ENCODE data around the gene TMIGD3. TPM values are rescaled to one million over a fixed set of nuclear protein-coding genes. Genes with fewer than 3 reads are reported as not detected.
A peak's percentile ranks its signal among the peaks of the same experiment; 100 is the strongest.

The TMIGD3 gene
- total RNA-seq, 2 experiments from 2014 or later, result 0.24 TPM; not detected in 1

DNA sequence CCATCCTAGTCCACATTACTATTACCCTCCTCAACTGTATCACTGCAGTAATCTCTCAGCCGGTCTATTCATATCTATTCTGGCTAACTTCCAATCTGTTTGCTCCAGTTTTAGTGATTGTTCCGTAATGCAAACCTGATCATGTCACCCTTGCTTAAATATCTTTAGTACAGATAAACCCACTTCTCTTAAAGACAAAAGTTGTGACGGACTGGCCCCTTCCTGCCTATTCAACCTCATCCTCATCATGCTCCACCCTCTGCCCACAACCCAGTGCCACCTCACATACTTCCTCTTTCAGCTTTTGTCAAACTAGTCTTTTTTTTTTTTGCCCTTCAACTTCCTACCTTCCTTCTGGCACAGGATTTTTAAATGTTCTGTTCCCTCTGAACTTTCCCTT lies 32.4 kb downstream of the TMIGD3 start:
- H3K9me3 Mint-ChIP-seq, result no peaks in the 10 kb centered on the region
- H3K4me1 Mint-ChIP-seq (ENCODE audit: low read depth), result peaks cover 31% of the 10 kb centered on the region
- H3K27me3 Mint-ChIP-seq, result no peaks in the 10 kb centered on the region
- H3K27ac Mint-ChIP-seq, result no peak overlapping the region
- peaks cover 7% of the 10 kb centered on the region for H3K36me3 Mint-ChIP-seq
- ChIA-PET POLR2A (no interaction called here), CTCF (interaction anchor here (1.1 to 2.6 kb wide), 3 partner anchors 37 to 284 kb away, joined by 5 to 10 read pairs (median 5); no protein-coding TSS in a partner anchor)
- intact Hi-C loops (cut with micrococcal nuclease), result loop anchor here (1.0 to 10.0 kb wide), 4 partner anchors 16 to 596 kb away; partner anchors contain the start of genes ATP5PB, CD53 and WDR77
- no peak overlapping the region for H3K4me3 Mint-ChIP-seq
- DNase-seq, result peak; percentile 85

DNA sequence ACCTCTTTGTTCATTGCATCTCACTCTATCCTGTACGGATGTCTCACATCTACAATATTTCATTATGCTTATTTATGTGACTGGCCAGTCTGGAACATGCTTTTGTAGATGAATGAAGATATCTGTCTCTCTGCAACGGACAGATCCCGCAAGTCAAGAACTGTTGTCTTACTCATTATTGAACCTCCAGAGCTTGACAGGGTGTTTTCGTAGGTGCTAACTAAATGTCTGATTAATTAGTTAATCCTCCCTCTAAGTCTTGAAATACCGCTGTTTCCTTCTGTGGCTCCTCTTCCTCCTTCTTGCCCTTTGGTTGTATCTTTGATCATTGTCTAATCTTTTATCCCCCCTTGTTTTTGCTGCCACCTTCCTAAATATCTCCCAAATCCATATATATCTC lies 32.8 kb downstream of the TMIGD3 start:
- CTCF ChIA-PET, result interaction anchor here (1.6 to 2.6 kb wide), 2 partner anchors 37 to 284 kb away, joined by 5 to 10 read pairs; no protein-coding TSS in a partner anchor
- Mint-ChIP-seq H3K27ac (no peak overlapping the region), H3K36me3 (peaks cover 7% of the 10 kb centered on the region), H3K4me1 (ENCODE audit: low read depth) (peaks cover 27% of the 10 kb centered on the region), H3K27me3 (no peaks in the 10 kb centered on the region), H3K4me3 (no peak overlapping the region), H3K9me3 (no peaks in the 10 kb centered on the region)
- DNase-seq, result no peak
- intact Hi-C loops (cut with micrococcal nuclease), result loop anchor here (10.0 kb wide), 1 partner anchor 596 kb away; the partner anchor contains the start of gene CD53
- POLR2A ChIA-PET, result no interaction called here

DNA sequence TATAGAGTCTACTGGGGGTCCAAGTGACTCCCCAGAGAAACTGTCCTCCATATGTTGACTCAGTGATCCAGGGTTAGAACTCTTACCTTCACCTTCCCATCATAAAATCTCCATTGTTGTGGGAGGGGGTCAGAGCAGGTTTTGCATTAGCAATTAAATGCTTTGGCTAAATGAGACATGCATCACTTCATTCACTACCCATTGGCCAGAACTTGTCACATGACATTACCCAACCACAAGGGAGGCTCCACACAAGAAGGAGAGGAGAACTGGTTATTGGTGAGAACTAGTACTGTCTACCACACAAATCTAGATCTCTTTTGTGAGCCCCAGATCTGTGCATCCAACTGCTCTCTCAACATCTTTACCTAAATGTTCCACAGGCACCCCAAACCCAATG lies 33.9 kb downstream of the TMIGD3 start:
- DNase-seq, result no peak
- intact Hi-C loops (cut with micrococcal nuclease), result no loop called here
- no peaks in the 10 kb centered on the region for H3K27me3 Mint-ChIP-seq
- H3K36me3 Mint-ChIP-seq, result peaks cover 7% of the 10 kb centered on the region
- no peak overlapping the region for H3K27ac Mint-ChIP-seq
- peaks cover 17% of the 10 kb centered on the region for H3K4me1 Mint-ChIP-seq (ENCODE audit: low read depth)
- POLR2A ChIA-PET, result no interaction called here
- CTCF ChIA-PET, result interaction anchor here (0.9 to 2.1 kb wide), 2 partner anchors 16 to 274 kb away, joined by 3 to 5 read pairs; no protein-coding TSS in a partner anchor
- no peaks in the 10 kb centered on the region for H3K9me3 Mint-ChIP-seq
- no peak overlapping the region for H3K4me3 Mint-ChIP-seq

DNA sequence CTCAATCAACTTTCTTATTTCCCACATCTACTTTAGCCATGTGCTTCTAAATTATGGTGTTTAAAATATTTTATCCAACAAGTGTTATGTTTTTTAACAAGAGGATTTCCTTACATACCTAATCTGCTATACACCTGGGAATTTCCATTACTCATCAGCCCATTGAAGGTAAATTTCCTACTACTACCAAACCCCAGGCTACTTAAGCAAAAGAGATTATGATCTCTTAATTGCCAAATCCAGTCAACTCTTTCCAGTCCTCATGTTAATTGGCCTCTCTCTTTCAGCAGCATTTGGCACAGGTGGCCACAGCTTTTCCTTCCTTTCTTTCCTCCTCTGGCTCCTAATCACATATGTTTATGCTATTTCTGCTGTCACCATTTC lies 34.7 kb downstream of the TMIGD3 start:
- intact Hi-C loops (cut with micrococcal nuclease), result no loop called here
- Mint-ChIP-seq H3K4me1 (ENCODE audit: low read depth) (peaks cover 14% of the 10 kb centered on the region), H3K4me3 (no peak overlapping the region), H3K36me3 (peaks cover 9% of the 10 kb centered on the region), H3K9me3 (no peaks in the 10 kb centered on the region), H3K27me3 (no peaks in the 10 kb centered on the region), H3K27ac (no peak overlapping the region)
- ChIA-PET POLR2A (interaction anchor here (0.6 kb wide), 1 partner anchor 45 kb away, joined by 3 read pairs; no protein-coding TSS in a partner anchor), CTCF (interaction anchor here (0.9 to 2.1 kb wide), 3 partner anchors 16 to 275 kb away, joined by 3 to 5 read pairs (median 5); no protein-coding TSS in a partner anchor)
- no peak for DNase-seq

DNA sequence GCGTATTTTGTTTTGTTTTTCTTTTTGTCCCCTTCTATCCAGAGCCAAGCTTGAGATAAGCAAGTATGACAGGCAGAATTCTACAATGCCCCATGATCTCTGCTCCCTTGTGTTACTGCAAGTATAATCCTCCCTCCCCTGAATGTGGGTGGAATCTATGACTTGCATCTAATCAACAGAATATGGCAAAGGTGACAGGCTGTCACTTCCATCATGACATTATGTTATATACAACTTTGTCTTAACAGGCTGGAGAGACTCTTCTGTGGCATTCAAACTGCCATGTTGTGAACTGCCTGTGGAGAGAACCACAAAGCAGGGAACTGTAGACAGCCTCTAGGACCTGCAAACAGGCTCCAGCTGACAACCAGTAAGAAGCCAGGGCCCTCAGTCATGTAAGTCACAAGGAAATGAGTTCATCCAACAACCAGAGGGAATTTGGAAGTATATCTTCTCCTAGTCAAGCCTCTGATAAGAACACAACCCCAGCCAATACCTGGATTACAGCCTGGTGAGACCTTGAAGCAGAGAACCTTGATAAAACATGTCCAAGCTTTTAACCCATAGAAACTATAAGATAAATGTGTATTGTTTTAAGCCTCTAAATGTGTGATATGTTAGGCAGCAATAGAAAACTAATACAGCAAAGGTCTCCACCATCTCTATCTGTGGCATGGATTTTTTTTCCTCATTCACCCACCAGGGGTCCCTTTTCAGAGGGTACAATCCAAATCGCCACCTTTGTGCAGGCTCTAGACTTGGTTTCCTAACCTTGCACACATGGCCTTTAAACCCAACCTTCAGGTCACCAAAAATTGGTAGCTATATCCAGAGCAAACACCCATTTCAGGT lies 35.3 kb downstream of the TMIGD3 start:
- no peak for DNase-seq
- ChIA-PET CTCF (interaction anchor here (1.2 to 2.1 kb wide), 2 partner anchors 15 to 39 kb away, joined by 5 read pairs; no protein-coding TSS in a partner anchor), POLR2A (interaction anchor here (0.6 kb wide), 1 partner anchor 46 kb away, joined by 3 read pairs; no protein-coding TSS in a partner anchor)
- H3K27me3 Mint-ChIP-seq, result no peaks in the 10 kb centered on the region
- H3K4me1 Mint-ChIP-seq (ENCODE audit: low read depth), result peaks cover 15% of the 10 kb centered on the region
- H3K9me3 Mint-ChIP-seq, result no peaks in the 10 kb centered on the region
- peaks cover 13% of the 10 kb centered on the region for H3K36me3 Mint-ChIP-seq
- H3K27ac Mint-ChIP-seq, result no peak overlapping the region
- no peak overlapping the region for H3K4me3 Mint-ChIP-seq
- intact Hi-C loops (cut with micrococcal nuclease), result no loop called here

DNA sequence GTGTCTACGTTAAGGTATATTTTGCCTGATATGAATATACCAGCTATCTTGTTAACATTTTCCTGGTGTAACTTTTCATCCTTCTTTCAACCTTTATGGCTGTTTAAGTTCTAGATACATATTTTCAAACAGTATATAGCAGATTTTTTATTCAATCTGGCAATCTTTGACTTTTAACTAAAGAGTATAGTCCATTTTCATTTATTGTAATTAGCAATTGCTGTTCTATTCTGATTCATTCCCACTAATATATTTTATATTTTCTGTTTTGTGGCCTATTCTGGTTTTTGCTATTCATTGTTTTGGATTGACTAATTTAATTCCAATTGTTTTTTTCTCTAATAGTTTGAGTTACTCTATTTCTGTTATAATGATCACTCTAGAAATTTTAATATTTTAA lies 37.0 kb downstream of the TMIGD3 start:
- H3K9me3 Mint-ChIP-seq, result no peaks in the 10 kb centered on the region
- POLR2A ChIA-PET, result no interaction called here
- CTCF ChIA-PET, result interaction anchor here (1.2 to 1.3 kb wide), 2 partner anchors 18 to 41 kb away, joined by 3 read pairs; partner anchors contain the start of genes ATP5PB and WDR77
- H3K36me3 Mint-ChIP-seq, result peaks cover 14% of the 10 kb centered on the region
- no peak overlapping the region for H3K4me3 Mint-ChIP-seq
- peaks cover 7% of the 10 kb centered on the region for H3K4me1 Mint-ChIP-seq (ENCODE audit: low read depth)
- no peak for DNase-seq
- intact Hi-C loops (cut with micrococcal nuclease), result no loop called here
- H3K27me3 Mint-ChIP-seq, result no peaks in the 10 kb centered on the region
- no peak overlapping the region for H3K27ac Mint-ChIP-seq

DNA sequence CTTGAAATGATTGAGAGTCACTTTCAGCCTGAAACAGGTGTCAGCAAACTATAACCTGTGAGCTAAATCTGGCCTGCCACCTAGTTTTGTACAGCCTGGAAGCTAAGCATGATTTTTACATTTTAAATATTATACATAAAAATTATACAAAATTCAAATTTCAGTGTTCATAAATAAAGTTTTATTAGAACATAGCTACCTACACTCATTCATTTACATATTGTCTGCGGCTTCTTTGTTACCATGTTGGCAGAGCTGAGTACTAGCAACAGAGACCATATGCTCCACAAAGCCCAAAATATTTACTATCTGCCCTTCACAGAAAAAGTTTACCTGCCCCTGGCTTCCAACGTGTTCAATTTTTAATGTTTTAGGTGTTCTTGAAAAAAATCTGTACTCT lies 37.7 kb downstream of the TMIGD3 start:
- CTCF ChIA-PET, result interaction anchor here (1.2 to 1.3 kb wide), 2 partner anchors 17 to 42 kb away, joined by 3 read pairs; partner anchors contain the start of genes ATP5PB and WDR77
- H3K27ac Mint-ChIP-seq, result no peak overlapping the region
- H3K36me3 Mint-ChIP-seq, result peaks cover 14% of the 10 kb centered on the region
- no peak for DNase-seq
- peaks cover 7% of the 10 kb centered on the region for H3K4me1 Mint-ChIP-seq (ENCODE audit: low read depth)
- H3K4me3 Mint-ChIP-seq, result no peak overlapping the region
- H3K9me3 Mint-ChIP-seq, result no peaks in the 10 kb centered on the region
- POLR2A ChIA-PET, result no interaction called here
- intact Hi-C loops (cut with micrococcal nuclease), result no loop called here
- no peaks in the 10 kb centered on the region for H3K27me3 Mint-ChIP-seq

DNA sequence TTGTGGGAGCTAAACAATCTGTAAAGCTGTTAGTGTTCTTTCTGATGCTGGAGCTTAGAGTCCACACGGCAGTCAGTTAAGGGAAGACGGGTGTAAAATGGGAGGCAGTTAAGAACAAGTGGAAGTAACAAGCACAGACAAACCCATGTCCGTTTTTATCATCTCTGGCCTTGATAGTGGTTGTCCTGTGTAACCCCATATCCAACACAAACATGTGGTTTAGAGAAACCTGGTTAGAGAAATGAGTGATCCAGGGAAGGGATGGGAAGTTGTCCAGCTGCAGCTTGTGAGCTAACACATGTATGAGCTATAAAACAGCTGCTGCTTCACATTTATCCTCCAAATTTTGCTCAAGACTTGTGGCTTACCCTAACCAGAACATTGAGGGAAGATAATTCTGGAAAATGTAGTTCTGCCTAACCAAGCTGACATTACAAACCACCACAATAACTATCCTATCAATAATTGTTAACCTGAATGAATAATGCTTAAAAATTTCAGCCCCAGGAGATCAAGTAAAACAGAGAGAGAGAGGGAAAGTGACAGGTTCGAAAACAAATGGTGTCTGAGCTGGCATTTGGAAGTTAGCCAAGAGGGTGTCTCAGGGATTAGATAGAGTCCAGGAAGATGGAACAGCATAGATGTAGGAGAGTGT lies 40.3 kb downstream of the TMIGD3 start:
- peak overlapping the region; percentile 6 for H3K27ac Mint-ChIP-seq
- CTCF ChIA-PET, result interaction anchor here (1.0 to 1.5 kb wide), 4 partner anchors 18 to 284 kb away, joined by 3 to 6 read pairs (median 4); no protein-coding TSS in a partner anchor
- intact Hi-C loops (cut with micrococcal nuclease), result no loop called here
- POLR2A ChIA-PET, result interaction anchor here (0.8 kb wide), 1 partner anchor 15 kb away, joined by 3 read pairs; no protein-coding TSS in a partner anchor
- no peak for DNase-seq
- H3K4me1 Mint-ChIP-seq (ENCODE audit: low read depth), result peaks cover 7% of the 10 kb centered on the region
- peaks cover 27% of the 10 kb centered on the region for H3K36me3 Mint-ChIP-seq
- H3K27me3 Mint-ChIP-seq, result no peaks in the 10 kb centered on the region
- no peaks in the 10 kb centered on the region for H3K9me3 Mint-ChIP-seq
- H3K4me3 Mint-ChIP-seq, result no peak overlapping the region

DNA sequence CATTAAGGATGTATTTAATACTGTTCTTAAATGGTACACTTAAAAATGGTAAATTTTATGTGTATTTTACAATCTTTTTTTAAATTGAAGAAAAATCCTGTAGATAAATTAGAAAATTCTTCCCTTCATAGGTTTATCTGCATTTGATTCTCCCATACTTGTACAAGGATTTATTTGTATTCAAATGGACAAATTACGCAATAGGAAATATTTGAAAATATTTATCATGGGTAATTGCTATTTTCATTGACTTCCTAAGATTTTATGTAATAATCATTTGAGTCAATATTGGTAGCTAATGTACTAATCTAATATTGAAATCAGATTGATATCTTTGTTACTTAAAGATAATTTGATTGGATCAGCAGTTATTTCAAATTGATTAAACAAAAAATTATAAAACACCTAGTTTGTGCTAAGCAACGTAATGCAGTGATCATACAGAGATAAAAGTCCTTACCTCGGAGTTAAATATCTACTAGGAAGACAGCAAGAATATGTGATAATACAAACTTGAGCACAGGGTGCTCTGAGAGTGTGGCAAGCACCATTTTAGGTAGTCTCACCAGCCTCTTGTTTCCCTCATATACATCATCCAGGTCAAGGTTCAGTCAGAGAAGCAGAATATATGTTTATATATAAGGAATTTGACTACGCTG lies 40.9 kb downstream of the TMIGD3 start:
- CTCF ChIA-PET, result interaction anchor here (0.7 to 1.5 kb wide), 5 partner anchors 19 to 285 kb away, joined by 3 to 6 read pairs (median 3); no protein-coding TSS in a partner anchor
- Mint-ChIP-seq H3K9me3 (no peaks in the 10 kb centered on the region), H3K4me1 (ENCODE audit: low read depth) (peaks cover 7% of the 10 kb centered on the region), H3K27me3 (no peaks in the 10 kb centered on the region), H3K27ac (no peak overlapping the region), H3K4me3 (no peak overlapping the region), H3K36me3 (peaks cover 34% of the 10 kb centered on the region)
- no peak for DNase-seq
- POLR2A ChIA-PET, result interaction anchor here (0.8 kb wide), 1 partner anchor 15 kb away, joined by 3 read pairs; no protein-coding TSS in a partner anchor
- intact Hi-C loops (cut with micrococcal nuclease), result no loop called here

DNA sequence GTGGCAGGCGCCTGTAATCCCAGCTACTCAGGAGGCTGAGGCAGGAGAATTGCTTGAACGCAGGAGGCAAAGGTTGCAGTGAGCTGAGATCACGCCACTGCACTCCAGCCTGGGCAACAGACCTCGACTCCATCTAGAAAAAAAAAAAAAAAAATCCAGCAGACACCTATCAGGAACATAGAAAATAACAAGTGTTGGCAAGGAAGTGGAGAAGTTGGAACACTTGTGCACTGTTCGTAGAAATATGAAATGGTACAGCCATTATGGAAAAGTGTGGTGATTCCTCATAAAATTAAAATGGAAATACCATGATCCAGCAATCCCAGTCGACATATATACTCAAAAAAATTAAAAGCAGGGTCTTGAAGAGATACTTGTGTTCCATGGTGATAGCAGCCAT lies 41.7 kb downstream of the TMIGD3 start:
- H3K27me3 Mint-ChIP-seq, result no peaks in the 10 kb centered on the region
- ChIA-PET CTCF (no interaction called here), POLR2A (no interaction called here)
- DNase-seq, result no peak
- H3K4me1 Mint-ChIP-seq (ENCODE audit: low read depth), result peaks cover 7% of the 10 kb centered on the region
- H3K36me3 Mint-ChIP-seq, result peaks cover 37% of the 10 kb centered on the region
- H3K9me3 Mint-ChIP-seq, result no peaks in the 10 kb centered on the region
- H3K27ac Mint-ChIP-seq, result no peak overlapping the region
- intact Hi-C loops (cut with micrococcal nuclease), result no loop called here
- H3K4me3 Mint-ChIP-seq, result no peak overlapping the region

DNA sequence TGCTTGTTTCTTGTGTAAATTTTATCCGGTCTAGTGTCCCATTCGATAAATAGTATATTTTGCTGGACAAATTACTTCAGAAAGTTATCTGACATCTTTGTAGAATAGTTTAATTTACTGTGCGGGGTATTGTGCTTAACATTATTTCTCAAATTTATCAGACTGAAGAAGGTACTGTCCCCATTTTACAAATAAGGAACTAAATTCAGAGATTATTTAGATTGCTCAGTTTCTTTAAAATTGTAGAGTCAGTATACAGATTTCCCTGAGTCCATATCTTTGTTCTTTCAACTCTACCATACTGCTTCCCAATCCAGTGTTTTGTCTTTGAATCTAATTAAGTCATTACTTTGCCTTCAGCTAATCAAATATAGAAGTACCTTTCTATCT lies 47.8 kb downstream of the TMIGD3 start:
- ChIA-PET CTCF (no interaction called here), POLR2A (no interaction called here)
- H3K27me3 Mint-ChIP-seq, result no peaks in the 10 kb centered on the region
- no peak overlapping the region for H3K4me3 Mint-ChIP-seq
- H3K27ac Mint-ChIP-seq, result peak overlapping the region; percentile 79
- H3K9me3 Mint-ChIP-seq, result no peaks in the 10 kb centered on the region
- no peak for DNase-seq
- H3K36me3 Mint-ChIP-seq, result peaks cover 55% of the 10 kb centered on the region
- intact Hi-C loops (cut with micrococcal nuclease), result loop anchor here (1.0 kb wide), 1 partner anchor 16 kb away; no protein-coding TSS in a partner anchor
- peaks cover 51% of the 10 kb centered on the region for H3K4me1 Mint-ChIP-seq (ENCODE audit: low read depth)

Measured in activated CD4-positive, alpha-beta memory T cell treated with anti-CD3 and anti-CD28 coated beads for 36 hours (primary cell).